ENCODE data around the gene PNMA8A.
A peak's percentile ranks its signal among the peaks of the same experiment; 100 is the strongest.
"Not testable (repeated sequence)": the region's sequence is repeated elsewhere in the genome, so short reads cannot be mapped to it uniquely, and the experiment has no call there.

Gene PNMA8A, protein sequence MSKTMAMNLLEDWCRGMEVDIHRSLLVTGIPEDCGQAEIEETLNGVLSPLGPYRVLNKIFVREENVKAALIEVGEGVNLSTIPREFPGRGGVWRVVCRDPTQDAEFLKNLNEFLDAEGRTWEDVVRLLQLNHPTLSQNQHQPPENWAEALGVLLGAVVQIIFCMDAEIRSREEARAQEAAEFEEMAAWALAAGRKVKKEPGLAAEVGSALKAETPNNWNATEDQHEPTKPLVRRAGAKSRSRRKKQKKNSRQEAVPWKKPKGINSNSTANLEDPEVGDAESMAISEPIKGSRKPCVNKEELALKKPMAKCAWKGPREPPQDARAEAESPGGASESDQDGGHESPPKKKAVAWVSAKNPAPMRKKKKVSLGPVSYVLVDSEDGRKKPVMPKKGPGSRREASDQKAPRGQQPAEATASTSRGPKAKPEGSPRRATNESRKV

DNA sequence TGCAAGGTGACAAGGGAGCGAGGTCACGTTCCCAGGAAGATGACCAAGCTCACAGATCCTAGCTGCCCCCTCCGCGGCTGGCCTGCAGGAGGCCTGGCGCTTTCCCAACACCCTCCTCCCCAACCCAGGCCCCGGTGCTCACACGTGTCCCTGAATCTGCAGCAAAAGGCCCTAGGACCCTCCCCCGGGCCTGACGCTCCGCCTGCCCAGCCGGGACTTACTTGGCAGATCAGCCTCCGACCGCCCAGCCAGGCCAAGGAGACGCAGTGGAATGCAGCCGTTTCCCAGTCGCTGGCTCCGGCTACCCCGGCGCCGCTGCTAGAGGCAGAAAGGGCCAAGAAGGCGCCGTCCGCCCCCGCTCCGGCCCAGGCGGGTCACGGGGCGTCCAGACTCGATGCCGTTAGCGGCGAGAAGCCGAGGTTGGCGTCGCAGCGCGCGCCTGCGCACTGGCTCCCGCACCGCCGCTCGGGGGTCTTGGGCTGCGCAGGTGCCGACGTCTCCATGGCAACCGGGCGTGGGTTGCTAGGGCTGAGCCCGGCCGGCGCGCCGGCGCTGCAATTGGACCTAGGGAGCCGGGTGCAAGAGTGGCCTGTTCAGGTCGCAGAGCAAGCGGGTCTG is at the start of gene PNMA8A:
TSS of gene PNMA8A (minus strand) at position 448 of the 618 bp plus-strand sequence. CDS start 528 bp downstream, outside the sequence.
- peak; percentile 81 for DNase-seq

DNA sequence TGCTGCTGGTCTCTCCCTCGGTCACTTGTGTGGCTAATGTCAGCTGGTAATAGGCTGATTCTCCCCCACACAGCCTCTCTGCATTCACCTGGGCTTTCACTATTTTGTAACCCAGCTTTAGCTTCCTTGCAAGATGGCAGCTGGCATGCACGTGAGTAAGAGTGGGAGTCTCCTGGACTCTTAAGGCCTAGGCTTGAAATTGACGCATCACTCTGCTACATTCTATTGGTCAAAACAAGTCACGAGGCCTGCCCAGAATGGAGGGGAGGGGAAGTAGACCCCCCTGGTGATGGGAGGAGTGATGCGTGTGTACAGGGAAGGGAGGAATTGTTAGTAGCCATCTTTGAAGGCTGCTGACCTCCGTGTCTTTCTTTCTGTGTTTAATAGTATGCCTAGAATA is 49.3 kb upstream of the PNMA8A start:
- DNase-seq = no peak

DNA sequence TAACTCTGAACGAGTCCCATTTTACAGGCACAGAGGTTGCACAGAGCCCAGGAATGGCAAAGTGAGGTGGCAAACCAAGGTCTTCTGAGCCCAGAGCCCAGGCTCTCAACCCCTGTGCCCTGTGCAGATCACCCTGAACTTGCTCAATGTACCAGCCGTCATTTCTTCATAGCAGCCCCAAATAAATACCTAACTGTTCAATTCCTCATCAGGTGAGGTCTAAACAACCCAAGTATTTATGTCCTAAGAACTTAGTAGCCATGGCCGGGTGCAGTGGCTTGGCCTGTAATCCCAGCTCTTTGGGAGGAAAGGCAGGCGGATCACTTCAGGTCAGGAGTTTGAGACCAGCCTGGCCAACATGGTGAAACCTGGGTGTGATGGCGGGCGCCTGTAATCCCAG is 46.1 kb upstream of the PNMA8A start:
- DNase-seq = no peak

DNA sequence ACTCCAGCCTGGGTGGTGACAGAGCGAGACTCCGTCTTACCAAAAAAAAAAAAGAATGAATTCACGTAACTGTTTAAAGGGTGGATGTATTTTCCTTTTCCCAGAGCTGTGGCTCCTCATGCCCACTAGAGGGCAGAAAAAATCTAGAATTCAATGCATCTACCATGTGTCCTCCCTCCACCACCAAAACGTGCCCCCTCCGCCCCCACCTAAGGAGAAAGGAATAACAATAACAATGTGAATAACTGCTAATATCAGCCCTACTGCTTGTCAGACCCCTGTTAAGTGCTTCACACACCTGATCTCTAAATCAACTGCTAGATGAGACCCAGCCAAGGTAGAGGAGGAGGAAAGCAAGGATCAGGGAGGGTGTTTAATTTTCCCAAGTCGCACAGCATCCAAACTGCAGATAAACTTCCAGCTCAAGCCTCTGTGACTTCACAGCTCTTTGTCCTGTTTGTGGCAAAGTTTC is 44.6 kb upstream of the PNMA8A start:
- DNase-seq = peak; percentile 11

DNA sequence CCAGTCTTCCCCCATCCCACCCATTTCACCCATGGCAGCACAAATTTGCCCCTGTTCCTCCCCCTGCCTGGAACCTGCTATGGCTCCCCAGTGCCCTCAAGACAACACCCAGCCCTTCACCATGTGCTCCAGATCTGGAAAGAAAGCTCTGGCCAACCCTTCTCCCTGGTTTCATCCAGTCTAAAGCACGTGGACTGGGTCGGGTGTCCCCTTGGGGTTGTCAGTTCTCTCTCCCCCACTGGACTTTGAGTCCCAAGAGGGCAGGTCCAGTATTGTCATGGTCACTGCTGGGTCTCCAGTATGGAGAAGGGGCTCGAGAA is 43.9 kb upstream of the PNMA8A start:
- DNase-seq = no peak

DNA sequence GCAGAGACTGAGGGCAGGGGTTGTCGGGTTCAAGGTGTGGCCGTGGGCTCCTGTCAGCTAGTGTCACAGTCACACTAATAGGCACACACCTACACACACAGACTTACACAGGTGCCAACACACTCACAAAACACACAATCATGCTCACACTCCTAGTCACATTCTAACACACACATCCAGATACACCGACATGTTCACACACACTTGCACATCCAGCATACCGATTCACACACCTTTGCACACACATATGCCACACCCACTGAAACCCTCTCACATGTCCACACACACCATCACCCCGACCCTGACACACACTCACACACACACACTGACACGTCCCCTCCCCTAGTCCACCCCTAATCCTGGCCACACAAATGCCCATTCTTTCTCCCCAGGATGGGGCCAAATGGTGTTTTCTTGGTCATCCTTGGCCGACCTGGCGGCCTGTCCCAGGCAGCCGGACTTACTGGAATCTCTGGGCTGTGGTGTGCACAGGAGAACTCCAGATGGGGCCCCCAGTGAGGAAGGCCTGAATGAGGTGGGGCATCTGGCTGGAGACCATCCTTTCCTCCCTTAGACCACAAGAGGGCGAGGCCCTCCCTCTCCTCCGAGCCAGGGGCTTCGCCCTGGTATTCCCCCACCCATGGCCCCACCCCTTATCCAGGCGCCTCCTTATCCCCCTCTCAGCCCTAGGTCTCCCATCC is 43.4 kb upstream of the PNMA8A start:
- no peak for DNase-seq

DNA sequence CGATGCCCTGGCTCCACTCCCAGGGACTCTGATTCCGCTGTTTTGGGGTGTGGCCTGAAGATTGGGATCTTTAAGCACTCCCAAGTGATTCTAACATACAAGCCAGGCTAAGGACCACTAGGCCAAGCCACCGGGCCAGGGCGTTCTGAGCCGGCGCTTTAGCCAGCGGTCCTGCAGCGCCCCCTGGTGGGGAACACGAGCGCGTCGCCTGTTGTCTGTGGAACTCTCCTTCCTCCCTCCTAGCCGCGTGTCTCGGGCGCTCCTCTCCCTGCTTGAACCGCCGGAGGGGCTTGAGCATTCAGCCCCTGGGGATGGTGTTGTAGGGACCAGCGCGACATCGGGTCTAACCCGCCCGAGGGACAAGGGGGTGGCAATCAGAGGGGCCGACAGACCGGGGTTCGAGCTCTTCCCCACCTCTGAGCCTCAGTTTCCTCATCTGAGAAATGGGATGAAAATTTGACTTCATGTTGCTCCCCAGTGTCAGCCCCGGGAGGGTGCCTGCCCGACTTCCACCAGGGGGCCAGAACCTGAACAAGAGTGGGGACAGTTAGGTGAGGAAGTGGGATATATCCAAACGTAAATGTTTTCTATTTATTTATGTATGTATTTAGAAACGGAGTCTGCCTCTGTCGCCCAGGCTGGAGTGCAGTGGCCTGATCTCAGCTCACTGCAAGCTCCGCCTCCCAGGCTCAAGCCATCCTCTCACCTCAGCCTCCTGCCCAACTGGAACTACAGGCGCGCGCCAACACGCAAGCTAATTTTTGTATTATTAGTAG is 42.3 kb upstream of the PNMA8A start:
- DNase-seq = peak; percentile 45

DNA sequence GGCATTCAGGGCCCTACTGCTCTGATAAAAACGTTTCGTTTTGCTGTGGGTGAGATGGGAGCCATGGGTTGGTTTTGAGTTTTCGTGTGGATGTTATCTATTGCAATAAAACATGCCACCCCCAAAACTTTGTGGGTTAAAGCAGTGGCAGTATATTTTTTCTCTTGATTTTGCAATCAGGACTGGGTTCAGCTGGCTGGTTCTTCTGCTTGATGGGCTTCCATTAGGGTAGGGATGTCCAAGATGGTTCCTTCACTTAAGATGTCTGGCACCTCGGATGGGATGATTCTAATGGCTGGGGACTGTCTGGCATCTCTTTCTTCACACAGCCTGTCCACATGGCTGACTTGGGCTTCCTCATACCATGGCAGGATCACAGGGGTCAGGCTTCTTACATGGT is 39.9 kb upstream of the PNMA8A start:
- DNase-seq = no peak

DNA sequence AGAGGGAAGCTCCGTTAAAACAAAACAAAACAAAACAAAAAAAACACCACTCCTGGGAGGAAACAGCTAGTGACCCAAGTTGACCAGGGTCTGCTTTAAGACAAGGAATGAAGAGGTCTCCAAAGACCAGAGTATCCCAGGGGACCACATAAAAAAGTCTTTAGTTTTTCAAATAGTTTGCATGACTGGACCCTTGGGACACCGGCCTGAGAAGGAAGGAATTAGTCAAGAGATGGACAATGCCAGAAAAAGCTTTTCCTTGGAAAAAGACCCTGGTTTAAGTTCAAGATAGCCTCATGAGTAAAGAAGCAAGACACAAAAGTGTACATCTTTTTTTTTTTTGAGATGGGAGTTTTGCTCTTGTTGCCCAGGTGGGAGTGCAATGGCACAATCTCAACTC is 36.8 kb upstream of the PNMA8A start:
- DNase-seq = no peak

DNA sequence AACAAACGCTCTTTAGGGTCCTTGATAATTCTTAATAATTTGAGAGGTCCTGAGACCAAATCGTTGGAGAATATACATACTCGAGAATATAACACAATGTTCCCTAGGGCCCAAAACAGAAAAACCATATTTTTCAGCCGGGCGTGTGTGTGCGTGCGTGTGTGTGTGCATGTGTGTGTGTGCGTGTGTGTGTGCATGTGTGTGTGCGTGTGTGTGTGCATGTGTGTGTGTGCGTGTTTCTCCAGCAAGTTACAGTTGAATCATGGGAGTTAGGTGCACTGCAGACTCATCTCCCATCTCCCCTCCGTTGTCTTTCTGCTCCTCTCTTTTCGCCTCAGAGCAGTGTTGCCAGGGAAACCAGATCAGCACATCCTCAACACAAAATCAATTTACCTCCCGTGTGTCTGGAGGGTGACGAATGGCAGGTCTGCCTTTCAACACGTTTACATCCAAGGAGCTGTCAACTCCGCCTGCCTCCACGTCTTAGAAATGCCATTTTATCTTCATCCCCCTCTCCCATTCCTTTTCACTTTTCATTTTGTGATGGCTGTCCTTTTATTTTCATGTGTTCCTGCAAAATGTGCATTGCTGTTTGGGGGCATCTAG is 32.6 kb upstream of the PNMA8A start:
- no peak for DNase-seq

DNA sequence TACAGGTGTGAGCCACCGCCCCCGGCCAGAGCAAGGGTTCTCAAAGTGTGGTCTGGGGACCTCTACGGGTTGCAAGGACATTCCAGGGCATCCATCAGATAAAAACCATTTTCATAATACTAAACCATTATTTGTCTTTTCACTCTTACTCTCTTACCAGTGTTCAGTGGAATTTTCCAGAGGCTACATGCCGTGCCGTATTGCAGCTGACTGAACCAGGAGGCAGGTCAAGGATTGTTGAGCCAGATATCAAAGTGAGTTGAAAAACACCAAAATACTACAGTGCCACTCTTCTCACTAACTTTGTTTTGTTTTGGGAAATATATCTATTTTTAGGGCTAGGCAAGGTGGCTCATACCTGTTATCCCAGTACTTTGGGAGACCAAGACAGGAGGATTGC is 31.5 kb upstream of the PNMA8A start:
- DNase-seq = no peak

DNA sequence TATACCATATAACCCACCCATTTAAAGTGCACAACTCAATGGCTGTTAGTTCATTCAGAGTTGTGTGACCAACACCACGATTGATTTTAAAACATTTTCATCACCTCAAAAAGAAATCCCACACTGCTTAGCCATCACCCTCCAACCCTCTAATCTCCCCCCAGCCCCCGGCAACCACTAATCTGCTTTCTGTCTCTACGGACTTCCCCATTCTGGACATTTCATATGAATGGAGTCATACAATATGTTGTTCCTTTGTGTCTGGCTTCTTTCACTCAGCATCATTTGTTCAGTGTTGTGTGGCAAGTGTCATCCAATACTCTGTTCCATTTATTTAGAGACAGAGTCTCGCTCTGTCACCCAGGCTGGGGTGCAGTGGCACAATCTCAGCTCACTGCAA is 28.3 kb upstream of the PNMA8A start:
- no peak for DNase-seq

DNA sequence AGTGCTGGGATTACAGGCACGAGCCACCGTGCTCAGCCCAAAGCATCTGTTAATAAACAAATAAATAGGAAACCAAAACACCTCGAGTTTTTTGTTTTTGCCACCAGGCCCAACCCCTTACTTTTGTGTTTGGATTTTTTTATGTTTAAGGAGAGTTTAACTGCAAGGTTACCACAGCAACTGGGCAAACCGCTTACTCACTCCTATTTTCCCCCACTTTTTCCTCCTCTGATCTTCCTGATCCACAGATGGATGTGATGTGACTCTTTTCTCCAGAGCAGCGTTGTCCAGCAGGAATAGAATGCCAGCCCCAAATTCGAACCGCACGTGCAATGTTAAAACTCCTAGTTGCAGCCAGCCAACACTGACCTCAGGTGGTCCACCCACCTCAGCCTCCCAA is 26.4 kb upstream of the PNMA8A start:
- DNase-seq = no peak

DNA sequence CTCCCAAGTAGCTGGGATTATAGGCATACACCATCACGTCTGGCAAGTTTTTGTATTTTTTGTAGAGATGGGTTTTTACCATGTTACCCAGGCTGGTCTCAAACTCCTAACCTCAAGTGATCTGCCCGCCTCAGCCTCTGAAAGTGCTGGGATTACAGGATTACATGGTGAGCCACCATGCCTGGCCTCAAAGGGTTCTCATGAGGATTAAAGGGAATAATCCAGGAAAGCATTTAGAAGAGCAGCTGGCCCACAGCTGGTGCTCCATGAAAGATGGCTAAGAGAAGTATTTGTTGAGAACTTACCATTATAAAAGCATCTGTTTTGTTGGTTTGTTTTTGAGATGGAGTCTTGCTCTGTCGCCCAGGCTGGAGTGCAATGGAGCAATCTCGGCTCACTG is 25.5 kb upstream of the PNMA8A start:
- DNase-seq = not testable (repeated sequence)

DNA sequence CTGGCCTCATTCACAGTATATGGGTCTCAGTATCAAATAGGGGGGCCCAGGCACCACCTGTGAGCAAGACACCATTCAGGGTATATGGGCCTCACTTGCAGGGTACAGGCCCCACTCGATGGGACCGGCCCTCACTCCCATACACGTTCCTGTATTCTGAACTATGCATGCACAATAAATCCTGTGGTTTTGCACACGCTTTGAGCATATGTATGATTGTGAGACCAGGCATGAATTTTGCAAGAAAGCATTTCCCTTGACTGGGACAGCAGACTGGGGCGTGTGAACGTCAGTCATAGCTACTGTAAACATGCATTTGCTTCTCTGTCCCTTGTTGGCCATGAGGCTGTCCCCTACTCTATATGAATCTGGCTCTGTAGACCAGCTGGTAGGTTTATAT is 24.9 kb upstream of the PNMA8A start:
- no peak for DNase-seq

DNA sequence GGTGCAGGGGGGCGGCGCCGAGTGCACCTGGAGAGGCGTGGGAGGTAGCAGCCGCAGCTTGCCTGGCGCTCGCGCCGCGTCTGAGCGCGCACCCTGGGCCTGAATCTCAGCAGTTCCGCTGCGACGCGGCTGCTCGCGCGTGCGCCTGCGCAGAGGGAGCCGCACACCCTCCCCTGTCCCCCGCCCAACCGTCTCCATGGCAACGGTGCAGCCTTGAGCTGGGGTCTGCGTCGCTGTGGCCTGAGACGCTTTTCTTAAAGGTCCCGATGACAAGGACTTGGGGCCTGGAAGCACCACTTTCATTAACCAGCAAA is 24.4 kb upstream of the PNMA8A start, which contains the start of gene PNMA8B:
TSS of gene PNMA8B (minus strand) at position 82 of the 314 bp plus-strand sequence. CDS start 402 bp downstream, outside the sequence.
- peak; percentile 81 for DNase-seq

DNA sequence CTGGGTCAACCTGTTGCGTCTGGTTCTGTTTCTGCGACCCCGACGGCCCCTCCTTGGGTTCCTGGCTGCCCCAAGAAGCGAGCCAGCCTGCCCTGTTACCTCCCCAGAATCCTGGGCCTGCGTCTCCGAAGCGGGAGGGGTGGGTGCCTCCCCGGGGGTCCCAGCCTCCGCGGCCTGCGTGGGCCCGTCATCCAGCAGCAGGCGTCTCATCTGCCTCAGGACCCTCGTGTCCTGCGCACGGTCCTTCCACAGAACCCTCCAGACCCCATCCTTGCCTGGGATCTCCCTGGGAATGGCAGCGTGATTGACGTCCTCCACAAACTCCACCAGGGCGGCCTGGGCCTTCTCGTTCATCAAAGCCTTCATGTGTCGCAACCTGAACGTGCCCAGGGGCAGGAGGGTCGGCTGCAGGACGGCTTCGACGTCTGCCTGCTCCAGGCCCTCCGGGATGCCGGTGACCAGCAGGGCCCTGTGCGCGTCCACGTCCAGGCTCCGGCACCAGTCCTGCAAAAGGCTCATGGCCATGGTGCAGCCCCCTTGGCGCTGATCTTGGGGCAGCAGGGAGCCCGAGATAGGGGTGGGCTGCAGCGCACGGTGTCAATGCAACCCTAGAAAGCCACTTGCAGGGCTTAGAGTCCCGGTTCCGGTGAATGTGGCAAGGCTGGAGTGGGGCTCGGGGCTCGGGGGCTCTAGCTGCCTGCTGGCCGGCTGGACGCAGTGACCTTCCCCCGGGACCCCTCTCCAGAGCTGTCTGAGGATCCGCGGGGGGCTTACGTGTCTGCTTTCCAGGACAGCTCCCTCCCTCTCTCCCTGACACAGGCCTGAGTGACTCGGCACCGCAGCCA is 23.8 kb upstream of the PNMA8A start:
- DNase-seq = no peak

DNA sequence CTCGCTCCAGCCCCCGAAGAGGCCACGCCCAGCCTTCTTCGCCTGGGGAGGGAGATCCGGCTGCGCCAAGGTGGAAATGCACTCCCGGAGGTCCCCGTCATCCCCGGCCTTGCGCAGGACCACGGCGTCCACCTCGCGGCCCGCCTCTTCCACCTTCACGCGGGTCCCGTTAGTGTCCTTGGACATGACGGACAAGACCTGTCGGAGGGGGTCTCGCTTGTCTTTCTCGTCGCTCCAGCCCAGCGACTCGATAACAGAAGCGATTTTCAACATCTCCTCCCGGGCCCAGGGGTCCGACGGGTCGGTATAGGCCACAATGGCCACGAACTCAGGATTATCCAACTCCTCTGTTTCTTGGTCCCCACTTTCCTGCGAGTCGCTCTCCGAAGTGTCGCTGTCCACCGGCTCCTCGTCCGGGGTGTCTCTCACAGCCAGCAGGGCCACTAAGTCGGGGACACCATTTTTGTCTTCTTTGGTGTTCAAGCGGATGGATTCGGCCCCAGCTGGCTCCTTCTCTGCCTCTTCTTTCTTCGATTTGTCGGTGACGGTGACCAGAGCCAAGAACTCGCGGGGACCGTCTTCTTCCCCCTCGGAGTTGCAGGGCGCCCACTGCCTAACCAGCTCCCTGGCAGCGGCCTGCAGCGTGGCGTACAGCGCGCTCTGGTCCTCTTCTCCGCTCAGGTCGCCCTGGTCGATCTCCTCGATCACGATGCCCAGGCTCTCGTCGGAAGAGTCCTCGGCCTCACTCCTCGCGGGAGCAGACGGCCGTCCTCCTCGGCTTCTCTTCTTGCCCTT is 23.0 kb upstream of the PNMA8A start:
- no peak for DNase-seq

DNA sequence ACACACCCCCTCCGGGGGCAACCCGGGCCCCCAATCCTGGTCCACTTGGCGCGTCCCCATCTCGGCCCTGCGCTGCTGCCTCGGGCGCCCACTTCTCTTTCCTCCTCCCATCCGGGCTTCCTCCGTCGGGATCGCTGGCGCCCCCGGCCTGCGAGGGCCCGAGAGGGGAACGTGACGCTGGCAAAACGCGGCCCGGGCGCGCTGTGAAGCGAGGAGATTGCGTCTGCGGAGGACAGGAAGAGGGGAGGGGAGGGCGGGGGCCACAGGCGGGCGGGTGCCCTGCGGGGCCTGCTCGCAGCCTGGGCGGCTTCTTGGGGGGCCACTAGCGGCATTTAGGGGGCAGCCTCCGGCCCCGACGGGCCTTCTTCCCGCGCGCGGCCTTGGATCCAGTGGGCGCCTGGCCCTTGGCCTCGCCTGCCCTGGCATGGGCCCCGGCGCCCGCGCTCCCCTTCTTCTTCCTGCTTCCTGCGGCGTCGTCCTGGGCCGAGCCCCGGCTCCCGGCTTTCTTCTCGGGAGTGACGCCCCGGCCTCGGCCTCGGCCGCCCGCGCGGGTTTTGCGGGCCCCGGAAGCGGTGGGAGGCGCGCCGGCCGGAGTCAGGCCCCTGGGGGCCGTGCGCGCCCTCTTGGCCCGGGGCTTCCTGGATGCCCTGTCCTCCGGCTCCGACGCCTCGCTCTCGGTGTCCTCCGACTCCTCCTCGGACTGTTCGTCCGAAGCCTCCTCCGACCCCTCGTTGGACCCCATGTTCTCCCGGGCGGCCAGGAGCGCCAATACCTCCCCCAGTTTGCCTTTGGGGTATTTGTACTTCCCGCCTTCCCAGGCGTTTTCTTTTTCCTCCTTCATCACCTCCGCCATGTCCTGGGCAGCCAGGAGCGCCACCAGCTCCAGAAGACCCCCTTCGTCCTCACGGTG is 22.1 kb upstream of the PNMA8A start:
- DNase-seq = no peak

DNA sequence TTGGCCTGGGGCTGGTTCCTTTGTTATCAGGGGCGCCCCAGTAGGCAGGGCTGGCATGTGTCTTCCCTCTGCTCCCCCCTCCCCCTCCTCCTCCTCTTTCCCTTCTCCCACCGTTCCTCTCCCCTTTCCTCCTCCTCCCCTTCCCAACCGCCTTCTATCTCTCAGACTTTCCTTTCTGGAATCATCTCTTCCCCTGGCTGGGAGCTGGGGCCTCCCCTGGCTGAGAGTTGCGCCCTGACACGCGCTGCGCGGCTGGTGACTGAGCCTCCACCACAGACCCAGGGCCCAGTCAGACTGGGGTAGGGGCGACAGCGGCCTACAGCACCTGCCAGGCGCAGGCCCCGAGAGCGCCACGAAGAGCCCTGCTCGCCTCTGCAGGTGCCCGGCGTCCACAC is 21.5 kb upstream of the PNMA8A start:
- DNase-seq = no peak
